HCT116 (cell line): ENCODE data around the gene AVL9. TPM values are rescaled to one million over a fixed set of nuclear protein-coding genes. Genes with fewer than 3 reads are reported as not detected.

Source experiments
- ATAC-seq: fragments of 200-7000 bp; cut with Tn5 transposase; 2 replicates; pipeline ENCODE4 v1.9.1; 2020; ENCODE audit warnings: mild to moderate bottlenecking, moderate library complexity
- BruUV-seq: library from RNA; stranded (reverse); fragments of 400-500 nt; replicated peaks from 2 replicates; lab custom pipeline; 2021; lab: Mats Ljungman, UMichigan
- CTCF ChIA-PET: fragments of 300-600 bp; sonication (Branson Sonifier 250); formaldehyde crosslinking; loops from one replicate; lab custom pipeline; 2021; ENCODE audit warnings: antibody characterized with exemption; lab: Charles Lee
- POLR2A ChIA-PET: fragments of 300-600, 350-600 bp; sonication (Branson Sonifier 250); formaldehyde crosslinking; loops from one replicate; lab custom pipeline; 2021; ENCODE audit warnings: antibody characterized with exemption; lab: Charles Lee
- RAD21 ChIA-PET, 2 experiments: fragments of 300-600 bp; sonication (Branson Sonifier 250); formaldehyde crosslinking; loops; one replicate each; lab custom pipeline; 2023; ENCODE audit warnings: low total read pairs in 2 of 2; ENCODE audit not compliant: uncharacterized antibody in 2 of 2, unreplicated experiment in 2 of 2, low non-redundant PET in 1 of 2; lab: Charles Lee
- DNase-seq: peaks from one replicate; pipeline ENCODE4 v3.0.0-alpha.2; 2010; ENCODE audit warnings: low read depth, low spot score
- H2AFZ ChIP-seq: fragments of 200-600 bp; shearing (Covaris generic), sonication (generic); 2 replicates; pipeline ENCODE4 v1.6.1; 2017; ENCODE audit warnings: low read depth, mixed run types, mixed read lengths, antibody characterized with exemption, low read length; ENCODE audit not compliant: poor library complexity, severe bottlenecking
- H3K27ac ChIP-seq: 2 replicates; pipeline ENCODE4 v1.5.1; 2012; ENCODE audit warnings: low read depth, low read length
- H3K27me3 ChIP-seq: fragments of 200-600 bp; sonication (generic); 2 replicates; pipeline ENCODE4 v1.6.1; 2016; ENCODE audit warnings: mixed run types, low read length, mixed read lengths; ENCODE audit not compliant: insufficient read depth
- H3K36me3 ChIP-seq, 2 experiments: fragments of 200-500 bp in 1 of 2; fragments of 200-600 bp in 1 of 2; sonication (Bioruptor generic) in 1 of 2; sonication (generic) in 1 of 2; 2 replicates each; pipeline versions ENCODE4 v1.5.1 to v1.6.1; 2014 to 2016; ENCODE audit warnings: low read length in 2 of 2, inconsistent platforms in 1 of 2, mixed read lengths in 1 of 2, mixed run types in 1 of 2; ENCODE audit not compliant: insufficient read depth in 2 of 2, control insufficient read depth in 1 of 2
- H3K4me1 ChIP-seq, 2 experiments: fragments of 200-600 bp in 1 of 2; sonication (generic) in 1 of 2; 2 replicates each; pipeline versions ENCODE4 v1.5.1 to v1.6.1; 2012 to 2017; ENCODE audit warnings: low read length in 2 of 2, inconsistent platforms in 1 of 2, mild to moderate bottlenecking in 1 of 2, mixed read lengths in 1 of 2, mixed run types in 1 of 2, moderate library complexity in 1 of 2; ENCODE audit not compliant: insufficient read depth in 2 of 2, control insufficient read depth in 1 of 2
- H3K4me2 ChIP-seq: fragments of 200-600 bp; sonication (generic); 2 replicates; pipeline ENCODE4 v1.6.1; 2017; ENCODE audit warnings: mixed run types, low read length, mixed read lengths
- H3K4me3 ChIP-seq, 2 experiments: fragments of 200-600 bp in 1 of 2; sonication (generic) in 1 of 2; replicated peaks in 1 of 2; 2 replicates each; pipeline ENCODE4 v1.5.1; 2011 to 2016; ENCODE audit warnings: low read length in 2 of 2, control low read depth in 1 of 2, low read depth in 1 of 2, mild to moderate bottlenecking in 1 of 2, mixed read lengths in 1 of 2, mixed run types in 1 of 2
- H3K79me2 ChIP-seq: fragments of 200-600 bp; sonication (generic); 2 replicates; pipeline ENCODE4 v1.6.1; 2017; ENCODE audit warnings: mild to moderate bottlenecking, mixed run types, low read length, moderate library complexity, mixed read lengths; ENCODE audit not compliant: insufficient read depth
- H3K9ac ChIP-seq: fragments of 200-600 bp; sonication (generic); 2 replicates; pipeline ENCODE4 v1.6.1; 2016; ENCODE audit warnings: low read length, mixed read lengths
- H3K9me2 ChIP-seq: fragments of 200-600 bp; sonication (generic), shearing (Covaris generic); 2 replicates; pipeline ENCODE4 v1.6.1; 2017; ENCODE audit warnings: mixed run types, mild to moderate bottlenecking, moderate library complexity; ENCODE audit not compliant: insufficient read depth
- H3K9me3 ChIP-seq, 2 experiments: fragments of 200-500 bp in 1 of 2; fragments of 200-600 bp in 1 of 2; sonication (Bioruptor generic) in 1 of 2; sonication (generic) in 1 of 2; 2 replicates each; pipeline ENCODE4 v1.6.1; 2014 to 2017; ENCODE audit warnings: low read length in 2 of 2, mixed read lengths in 2 of 2, inconsistent platforms in 1 of 2, low read depth in 1 of 2, mild to moderate bottlenecking in 1 of 2, mixed run types in 1 of 2, moderate library complexity in 1 of 2; ENCODE audit not compliant: control insufficient read depth in 1 of 2, insufficient read depth in 1 of 2
- H4K20me1 ChIP-seq: fragments of 200-600 bp; sonication (generic), shearing (Covaris generic); 2 replicates; pipeline ENCODE4 v1.6.1; 2017; ENCODE audit warnings: mixed run types, mild to moderate bottlenecking, moderate library complexity; ENCODE audit not compliant: insufficient read depth
- ATF3 ChIP-seq: IDR thresholded peaks from 2 replicates; pipeline ENCODE4 v1.6.1; 2012
- CEBPB ChIP-seq: IDR thresholded peaks from 2 replicates; pipeline ENCODE4 v1.6.1; 2012; ENCODE audit warnings: low read depth
- CTCF ChIP-seq, 3 experiments: fragments of 200-600 bp in 1 of 3; sonication (generic) in 1 of 3; IDR thresholded peaks in 2 of 3; conservative IDR thresholded peaks in 1 of 3; 2 replicates each; pipeline ENCODE4 v1.5.1; 2012 to 2017; ENCODE audit warnings: low read depth in 2 of 3, low read length in 2 of 3, antibody characterized with exemption in 1 of 3, borderline replicate concordance in 1 of 3, control low read depth in 1 of 3, mild to moderate bottlenecking in 1 of 3, mixed read lengths in 1 of 3, mixed run types in 1 of 3, moderate library complexity in 1 of 3; ENCODE audit not compliant: insufficient read depth in 1 of 3
- EGR1 ChIP-seq: IDR thresholded peaks from 2 replicates; pipeline ENCODE4 v1.6.1; 2012; ENCODE audit warnings: low read depth
- ELF1 ChIP-seq: IDR thresholded peaks from 2 replicates; pipeline ENCODE4 v1.6.1; 2012; ENCODE audit warnings: low read depth, borderline replicate concordance
- EZH2phosphoT487 ChIP-seq: fragments of 200-600 bp; IDR thresholded peaks from 2 replicates; pipeline ENCODE4 v1.6.1; 2018; ENCODE audit warnings: antibody characterized with exemption, borderline replicate concordance
- REST ChIP-seq: IDR thresholded peaks from 2 replicates; pipeline ENCODE4 v1.6.1; 2012; ENCODE audit warnings: low read depth
- SIN3A ChIP-seq: IDR thresholded peaks from 2 replicates; pipeline ENCODE4 v1.6.1; 2012; ENCODE audit warnings: low read depth
- SRF ChIP-seq: IDR thresholded peaks from 2 replicates; pipeline ENCODE4 v1.6.1; 2012; ENCODE audit warnings: low read depth
- TCF7L2 ChIP-seq: IDR thresholded peaks from 2 replicates; pipeline ENCODE4 v1.7.0; 2011; ENCODE audit warnings: borderline replicate concordance, inconsistent platforms; ENCODE audit not compliant: insufficient read depth, insufficient read length; ENCODE audit errors: extremely low read depth
- YY1 ChIP-seq: IDR thresholded peaks from 2 replicates; pipeline ENCODE4 v1.6.1; 2011; ENCODE audit warnings: low read length, low read depth, moderate library complexity, mild to moderate bottlenecking; ENCODE audit not compliant: insufficient replicate concordance; ENCODE audit errors: extremely low read depth
- ZFX ChIP-seq: fragments of 450-650 bp; IDR thresholded peaks from 2 replicates; pipeline ENCODE4 v1.6.1; 2017
- intact Hi-C: fragments of 100-400 bp; cut with micrococcal nuclease; formaldehyde crosslinking; loops from 2 replicates; pipeline ENCODE4 v1.10.0; 2022
- total RNA-seq: library from RNA; stranded (reverse); gene quantifications from one replicate; pipeline ENCODE4 v1.2.1, GENCODE V29; 2021; ENCODE audit not compliant: unreplicated experiment

AVL9 gene
- total RNA-seq, 1 experiment from 2014 or later: 89.0 TPM

GRCh38 chr7:32542595-32542994 is 47.3 kb downstream of the AVL9 start:
- Histone ChIP-seq H3K4me1 (no peaks in the 10 kb centered on the region), H3K9ac (no peak overlapping the region), H3K36me3 (peaks cover 0 to 5% of the 10 kb centered on the region in 2 experiments; a peak in 2 of 4 replicates), H3K9me3 (no peaks in the 10 kb centered on the region), H3K4me3 (no peak overlapping the region), H3K4me2 (no peak overlapping the region), H3K79me2 (peaks cover 36% of the 10 kb centered on the region), H3K27me3 (no peaks in the 10 kb centered on the region), H3K27ac (no peak overlapping the region), H2AFZ (no peak overlapping the region), H3K9me2 (no peaks in the 10 kb centered on the region), H4K20me1 (no peaks in the 10 kb centered on the region)
- DNase-seq (no peak), ATAC-seq (no peak)
- ChIA-PET CTCF (no interaction called here), RAD21 (no interaction called here), POLR2A (no interaction called here)
- intact Hi-C loops: no loop called here
- no TSS peak for BruUV-seq
- TF ChIP-seq EGR1 (no peak), CEBPB (no peak), ELF1 (no peak), EZH2phosphoT487 (no peak), ZFX (no peak), SRF (no peak), CTCF (IDR thresholded peaks at IDR 0.05 in 2 of 3, conservative IDR thresholded peaks at IDR 0.05 in 1 of 3; ENCODE audit: borderline replicate concordance in 1 of 3, insufficient read depth in 1 of 3, low read depth in 2 of 3, low read length in 2 of 3) (no peak), SIN3A (no peak), TCF7L2 (no peak), REST (no peak), YY1 (no peak), ATF3 (no peak)
